NCI-H1417 treated with DMSO at 0.1 percent for 48 hours (cell line): ENCODE results near the gene FAHD1.
"Not testable (repeated sequence)": the region's sequence is repeated elsewhere in the genome, so short reads cannot be mapped to it uniquely, and the experiment has no call there.

Experiments
- DNase-seq: peaks from one replicate; lab custom pipeline; 2025; lab: John Stamatoyannopoulos, UW

FAHD1 gene

GRCh38 chr16:1789643-1790045, 37.4 kb upstream of the FAHD1 start:
- no peak for DNase-seq

GRCh38 chr16:1790261-1790610, 36.8 kb upstream of the FAHD1 start:
- no peak for DNase-seq

GRCh38 chr16:1790611-1791255, 36.3 kb upstream of the FAHD1 start:
- no peak for DNase-seq

GRCh38 chr16:1791256-1791942, 35.6 kb upstream of the FAHD1 start:
- DNase-seq: no peak

GRCh38 chr16:1791943-1792812, 34.8 kb upstream of the FAHD1 start:
- no peak for DNase-seq

- no peak for DNase-seq
Observed at GRCh38 chr16:1792836-1793577, 34.0 kb upstream of the FAHD1 start.

- DNase-seq: no peak
Observed at GRCh38 chr16:1793578-1794220, 33.3 kb upstream of the FAHD1 start, which contains the start of gene IGFALS. Gene IGFALS (minus strand): TSS chr16:1793705. CDS start chr16:1793652, 53 bp downstream.

- DNase-seq: no peak
Observed at GRCh38 chr16:1794221-1794871, 32.7 kb upstream of the FAHD1 start.

GRCh38 chr16:1794908-1795666, 31.9 kb upstream of the FAHD1 start:
- no peak for DNase-seq

- not testable (repeated sequence) for DNase-seq
Observed at GRCh38 chr16:1799263-1799662, 27.7 kb upstream of the FAHD1 start.

- no peak for DNase-seq
Observed at GRCh38 chr16:1800701-1801100, 26.3 kb upstream of the FAHD1 start.

- no peak for DNase-seq
Observed at GRCh38 chr16:1807626-1808025, 19.4 kb upstream of the FAHD1 start.

- no peak for DNase-seq
Observed at GRCh38 chr16:1808691-1809090, 18.3 kb upstream of the FAHD1 start.

- DNase-seq: no peak
Observed at GRCh38 chr16:1809281-1809801, 17.7 kb upstream of the FAHD1 start.

GRCh38 chr16:1810106-1810505, 16.9 kb upstream of the FAHD1 start:
- no peak for DNase-seq

- DNase-seq: no peak
Observed at GRCh38 chr16:1810536-1810935, 16.5 kb upstream of the FAHD1 start.

GRCh38 chr16:1812732-1813163, 14.3 kb upstream of the FAHD1 start:
- DNase-seq: peak; percentile 17

- DNase-seq: no peak
Observed at GRCh38 chr16:1815461-1815860, 11.5 kb upstream of the FAHD1 start.

GRCh38 chr16:1816396-1817275, 10.4 kb upstream of the FAHD1 start:
- no peak for DNase-seq
